Stimulated activated CD4-positive, alpha-beta T cell treated with anti-CD3 and anti-CD28 coated beads, Interleukin-2, amount 100 ng/mL, for 48 hours (primary cell): ENCODE measurements around the gene GABRG1.

Experiments
- DNase-seq, 2 donors: peaks; one replicate each; pipeline ENCODE4 v3.0.0-alpha.2; 2020

The GABRG1 gene

DNA sequence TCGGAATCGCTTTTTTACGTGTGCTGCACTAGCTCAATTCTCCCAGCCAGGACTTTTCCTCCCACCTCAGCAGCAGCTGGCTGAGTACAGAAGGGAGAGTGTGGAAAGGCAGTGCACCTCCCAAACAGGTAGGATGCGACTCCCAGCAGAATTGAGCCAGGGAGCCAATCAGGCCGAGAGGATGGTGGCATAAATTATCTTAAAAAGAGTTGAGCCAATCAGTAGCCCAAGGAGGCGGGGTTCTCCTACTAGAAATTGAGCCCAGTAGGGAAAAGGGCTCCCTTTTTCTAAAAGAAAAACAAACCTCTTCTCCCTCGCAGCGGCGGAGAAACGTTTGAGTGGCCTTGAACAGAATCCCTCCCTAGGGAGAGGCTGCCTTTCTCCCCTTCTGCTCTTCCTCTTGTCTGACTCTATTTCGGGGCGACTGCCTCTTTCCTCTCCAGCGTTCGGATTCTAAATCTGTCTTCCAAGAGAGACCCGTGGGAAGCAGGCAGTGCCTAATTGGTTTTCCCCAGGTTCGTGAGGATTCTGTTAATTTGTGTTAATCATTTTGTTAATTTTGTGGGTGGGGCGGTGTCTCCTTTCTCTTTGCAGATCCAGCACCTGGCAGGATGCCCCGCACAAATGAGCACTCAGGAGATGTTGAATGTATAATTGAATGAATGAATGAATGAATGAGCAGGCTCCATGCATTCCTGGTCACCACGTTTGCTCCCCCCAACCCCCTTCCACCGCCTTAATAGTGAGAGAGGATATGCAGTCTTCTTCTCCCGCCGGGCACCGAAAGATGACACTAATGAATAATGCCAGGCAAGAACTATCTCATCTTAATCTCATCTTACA lies at the start of gene GABRG1:
GABRG1 (minus strand) TSS at position 142 of the 843 bp plus-strand sequence; CDS start at position 1, 141 bp downstream.
- no peak for DNase-seq

DNA sequence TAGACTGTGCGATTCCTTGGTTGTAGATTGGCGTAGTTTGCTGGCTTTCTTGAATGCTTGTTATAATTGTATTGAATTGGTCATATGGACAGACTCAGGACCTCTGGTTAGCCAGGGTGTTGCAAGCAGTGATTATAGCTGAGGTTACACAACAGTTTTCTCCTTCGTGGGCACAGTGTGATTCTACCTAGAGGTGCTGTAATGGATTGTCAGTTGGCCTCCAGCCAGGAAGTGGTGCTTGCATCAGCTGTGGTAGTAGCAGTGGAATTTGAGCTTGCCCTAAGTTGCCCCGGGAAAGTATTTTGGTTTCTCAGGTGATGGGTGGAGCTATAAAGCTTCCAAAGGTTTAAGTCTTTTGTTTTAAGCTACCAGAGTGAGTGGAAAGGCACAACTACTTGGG lies 23.1 kb upstream of the GABRG1 start:
- no peak for DNase-seq

DNA sequence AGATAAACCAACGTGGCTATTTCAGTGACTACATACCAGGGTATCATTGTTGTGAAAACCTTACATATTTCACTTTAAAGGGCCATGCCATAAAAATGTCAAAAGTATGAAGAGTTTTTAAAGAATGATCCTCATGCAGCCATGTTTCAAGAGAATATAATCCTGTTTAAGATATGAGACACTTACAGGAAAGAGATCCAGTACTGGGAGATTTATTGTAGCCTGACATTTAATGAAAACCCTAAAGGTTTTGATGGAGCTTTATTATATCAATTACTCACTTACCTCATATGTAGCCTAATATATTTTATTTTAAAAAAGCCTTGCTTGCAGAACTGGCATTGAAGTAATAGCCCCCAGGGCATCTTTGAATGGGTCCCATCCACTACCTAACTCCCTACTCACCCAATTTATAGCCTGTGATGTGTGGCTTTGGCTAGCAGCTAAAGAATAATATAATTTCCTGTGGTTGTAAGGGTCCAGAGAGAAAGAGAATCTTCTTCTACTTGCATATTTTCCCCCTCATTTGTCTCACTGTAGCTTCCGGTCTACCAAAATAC lies 7.7 kb upstream of the GABRG1 start:
- DNase-seq = no peak

DNA sequence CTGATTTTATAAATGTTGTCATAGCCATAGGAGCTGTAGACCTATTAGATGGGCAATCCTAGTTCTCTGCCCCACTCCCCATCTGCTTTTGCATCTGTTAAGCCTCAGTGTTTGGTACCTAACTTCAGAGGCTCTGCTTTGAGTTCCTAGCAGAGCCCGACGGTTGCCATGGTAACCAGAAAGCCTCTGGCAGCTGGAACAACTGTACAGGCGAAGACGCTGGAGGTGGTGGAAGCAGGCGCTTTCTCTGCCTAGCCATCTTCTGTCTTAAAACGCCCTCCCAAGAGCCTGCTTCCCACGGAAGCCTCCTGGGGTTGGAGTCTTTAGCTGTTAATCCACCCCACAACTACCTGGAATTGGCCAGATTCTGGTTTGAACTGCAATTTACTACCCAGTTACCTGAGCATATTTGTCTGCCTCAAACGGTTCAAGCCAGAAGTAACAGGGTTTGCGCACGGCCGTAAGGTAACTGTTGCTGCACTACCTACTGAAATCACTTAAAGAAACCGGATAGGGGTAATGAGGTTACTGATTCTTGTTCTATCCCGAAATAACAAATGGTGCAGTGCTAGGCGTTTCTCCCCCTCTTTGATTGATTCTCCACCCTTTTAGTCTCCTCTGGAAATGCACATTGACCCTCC lies 1.0 kb upstream of the GABRG1 start:
- no peak for DNase-seq

DNA sequence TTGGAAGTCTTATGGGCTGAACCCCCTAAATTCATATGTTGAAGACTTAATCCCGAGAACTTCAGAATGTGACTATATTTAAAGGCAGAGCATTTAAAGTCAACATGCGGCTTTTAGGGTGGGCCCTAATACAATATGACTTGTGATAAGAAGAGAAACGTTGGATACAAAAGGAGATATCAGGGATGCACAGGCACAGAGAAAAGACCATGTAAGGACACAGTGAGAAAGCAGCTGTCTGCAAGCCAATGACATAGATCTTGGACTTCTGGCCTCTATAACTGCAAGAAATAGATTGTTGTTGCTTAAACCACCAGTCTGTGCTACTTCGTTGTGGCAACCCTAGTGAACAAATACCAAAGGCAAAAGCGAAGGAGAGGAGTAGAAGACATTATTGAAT lies 42.2 kb downstream of the GABRG1 start:
- DNase-seq = no peak

DNA sequence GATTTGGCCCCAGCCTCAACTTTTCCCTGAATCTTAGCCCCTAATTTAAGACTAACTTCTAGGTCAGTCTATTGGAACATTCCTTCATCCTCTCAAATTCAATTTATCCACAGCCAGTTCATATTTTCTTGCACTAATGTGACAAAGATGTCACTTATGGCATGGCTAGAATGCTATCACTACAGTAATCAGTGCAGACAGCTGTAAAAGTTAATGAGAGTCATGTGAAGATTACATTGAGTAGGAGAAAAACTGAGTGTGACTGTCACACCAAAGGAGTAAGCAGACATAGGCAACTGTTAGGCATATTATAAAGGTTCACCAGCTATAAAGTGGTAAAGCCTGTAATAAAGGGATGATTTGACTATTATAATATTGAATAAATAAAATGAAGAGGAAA lies 42.6 kb downstream of the GABRG1 start:
- no peak for DNase-seq

DNA sequence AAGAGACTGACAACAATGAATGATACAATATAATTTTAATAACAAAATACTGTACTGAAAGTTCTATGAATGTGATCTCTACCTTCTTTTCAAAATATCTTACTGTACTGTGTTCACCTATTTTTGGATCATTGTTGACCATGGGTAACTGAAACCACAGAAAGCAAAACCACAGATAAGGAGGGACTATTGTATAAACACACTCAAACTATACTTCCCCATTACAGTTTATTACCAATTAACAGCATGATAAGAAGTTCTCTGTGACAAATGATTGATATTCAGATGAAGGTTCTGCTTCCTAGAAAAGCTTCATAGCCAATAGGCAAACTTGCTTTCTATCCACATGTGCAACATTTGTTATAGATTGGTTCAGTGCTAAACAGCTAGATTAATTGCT lies 50.1 kb downstream of the GABRG1 start:
- no peak for DNase-seq

DNA sequence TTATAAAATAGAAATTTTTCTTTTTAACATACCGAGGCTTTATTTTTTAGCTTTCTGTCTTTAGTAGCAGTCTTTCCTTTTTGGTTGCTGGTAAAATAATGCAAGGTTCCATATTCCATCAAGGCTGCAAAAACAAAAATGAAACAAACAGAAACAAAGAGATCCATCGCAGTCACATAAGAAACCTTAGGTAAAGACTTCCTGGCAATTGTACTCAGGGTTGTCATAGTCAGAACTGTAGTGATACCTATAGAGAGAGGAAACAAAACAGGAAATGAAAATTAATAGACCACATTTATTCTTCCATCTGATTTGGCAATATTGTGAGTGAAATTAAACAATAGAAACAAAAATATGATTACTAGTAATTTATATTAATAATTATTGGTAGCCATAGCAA lies 72.5 kb downstream of the GABRG1 start:
- DNase-seq = no peak

DNA sequence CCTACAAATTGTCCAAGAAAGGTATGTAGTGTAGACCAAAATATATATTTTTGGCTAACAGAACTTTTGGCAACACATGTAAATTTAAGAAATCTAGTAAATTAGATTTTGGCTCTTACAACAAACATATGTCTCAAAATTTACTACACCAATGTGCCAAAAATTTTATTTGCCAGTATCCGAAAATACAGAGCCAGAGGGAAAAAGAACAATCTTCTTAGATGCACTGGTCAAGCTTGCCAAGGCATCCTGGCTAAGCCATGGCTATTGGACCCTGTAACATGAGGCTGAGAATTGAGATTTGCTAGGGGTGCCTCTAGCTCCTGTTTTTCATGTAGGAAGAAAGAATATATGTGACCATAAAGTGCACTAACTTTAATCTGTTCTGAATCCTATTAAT lies 91.8 kb downstream of the GABRG1 start:
- no peak for DNase-seq

DNA sequence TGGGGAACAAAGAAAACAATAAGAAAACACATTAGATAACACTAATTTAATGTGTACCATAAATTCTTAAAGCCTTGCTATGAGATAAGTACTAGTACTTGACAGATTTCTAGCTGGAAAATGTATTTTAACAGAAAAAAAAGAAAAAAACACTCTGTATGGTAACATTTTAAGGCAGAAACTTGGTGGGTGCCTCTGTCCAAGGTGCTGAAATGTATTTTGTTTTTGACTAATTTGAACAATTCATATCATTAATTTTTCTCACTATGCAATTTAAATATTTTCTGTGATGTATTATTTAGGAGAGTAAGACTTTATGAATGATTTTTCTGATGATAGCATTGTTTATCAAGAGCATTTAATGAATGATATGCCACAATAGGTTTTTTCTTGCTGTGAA lies 107.5 kb downstream of the GABRG1 start:
- DNase-seq = no peak

DNA sequence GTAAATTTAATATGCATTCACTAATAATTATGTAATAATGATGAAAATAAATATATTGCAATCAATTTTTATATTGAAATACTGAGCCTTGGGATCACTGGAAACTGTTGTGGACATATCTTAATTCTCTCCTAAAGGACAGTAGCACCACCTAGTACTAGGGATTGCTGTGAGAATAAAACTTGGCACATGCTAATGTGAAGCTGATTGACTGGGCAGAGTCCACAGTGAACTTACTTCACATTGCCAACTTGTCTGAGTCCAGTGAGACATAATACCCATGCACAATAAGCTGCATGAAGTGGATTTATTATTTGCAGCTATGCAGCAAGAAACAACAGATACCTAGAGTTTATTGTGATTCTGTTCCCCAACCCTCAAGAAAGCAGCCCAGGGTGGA lies 131.1 kb downstream of the GABRG1 start:
- DNase-seq = no peak

DNA sequence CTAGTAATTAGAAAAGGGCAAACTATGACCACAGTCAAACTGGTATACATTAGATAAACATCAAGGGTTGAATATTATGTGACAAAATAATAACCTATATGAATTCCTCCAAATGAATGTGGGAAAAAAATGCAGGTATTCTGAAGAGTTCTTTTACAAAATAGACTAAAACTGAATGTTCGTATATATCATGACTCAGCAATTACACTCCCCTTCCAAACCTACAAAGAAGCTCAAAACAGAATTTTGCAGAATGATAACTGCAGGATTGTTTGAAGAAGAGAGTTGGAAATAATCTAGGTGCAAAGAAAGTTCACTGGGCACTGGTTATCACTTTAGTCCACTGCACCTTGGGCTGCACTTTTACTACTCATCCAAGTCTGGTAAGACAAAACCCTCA lies 134.1 kb downstream of the GABRG1 start:
- no peak for DNase-seq

DNA sequence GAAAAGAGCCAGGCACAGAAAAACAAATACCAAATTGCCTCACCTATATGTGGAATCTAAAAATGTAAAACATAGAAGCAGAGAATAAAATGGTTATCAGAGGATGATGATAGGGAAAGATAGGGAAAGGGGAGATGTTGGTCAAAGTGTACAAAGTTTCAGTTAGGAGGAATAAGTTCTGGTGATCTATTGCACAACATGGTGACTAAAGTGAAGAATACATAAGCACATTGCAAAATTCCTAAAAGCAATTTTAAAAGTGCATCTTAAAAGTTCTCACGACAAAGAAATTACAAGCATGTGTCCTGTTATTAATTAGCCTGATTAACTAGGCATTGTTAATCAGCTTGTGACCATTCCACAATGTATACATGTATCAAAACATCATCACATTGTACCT lies 136.0 kb downstream of the GABRG1 start:
- no peak for DNase-seq
